ENCODE data around the gene DBN1. TPM values are rescaled to one million over a fixed set of nuclear protein-coding genes. Genes with fewer than 3 reads are reported as not detected.

Gene DBN1
- total RNA-seq, 2 donors from 2014 or later = 69.5 to 98.8 TPM

- H3K36me3 Mint-ChIP-seq (ENCODE audit: insufficient read depth in 2 of 2) = peaks cover 9 to 20% of the 10 kb centered on the region in 2 donors
- no peaks in the 10 kb centered on the region for H3K27me3 Mint-ChIP-seq (ENCODE audit: low read depth)
- DNase-seq = peak; percentile 62 to 67
- peak overlapping the region; percentile 93 to 95 for H3K4me3 Mint-ChIP-seq
- ATAC-seq (replicated peaks in 1 of 2) = peak; percentile 1 to 4
- H3K4me1 Mint-ChIP-seq (ENCODE audit: low read depth) = peaks cover 82% of the 10 kb centered on the region
- H3K27ac Mint-ChIP-seq = peak overlapping the region; percentile 91
- H3K9me3 Mint-ChIP-seq = no peaks in the 10 kb centered on the region
These were observed 41.1 kb downstream of the DBN1 start for GRCh38 chr5:177432143-177432838.

GRCh38 chr5:177431317-177432142 is 41.9 kb downstream of the DBN1 start:
- Mint-ChIP-seq H3K27me3 (ENCODE audit: low read depth) (no peaks in the 10 kb centered on the region), H3K4me3 (peak overlapping the region; percentile 93 to 95), H3K36me3 (ENCODE audit: insufficient read depth in 2 of 2) (peaks cover 6 to 15% of the 10 kb centered on the region in 2 donors), H3K27ac (peak overlapping the region; percentile 91), H3K9me3 (no peaks in the 10 kb centered on the region), H3K4me1 (ENCODE audit: low read depth) (peaks cover 77% of the 10 kb centered on the region)
- peak; percentile 40 to 56 for ATAC-seq (replicated peaks in 1 of 2)
- DNase-seq = peak; percentile 72 to 86

- no peak for DNase-seq
- peaks cover 6 to 16% of the 10 kb centered on the region in 2 donors for H3K36me3 Mint-ChIP-seq (ENCODE audit: insufficient read depth in 2 of 2)
- peaks cover 77% of the 10 kb centered on the region for H3K4me1 Mint-ChIP-seq (ENCODE audit: low read depth)
- no peaks in the 10 kb centered on the region for H3K27me3 Mint-ChIP-seq (ENCODE audit: low read depth)
- no peak for ATAC-seq (replicated peaks in 1 of 2)
- peak overlapping the region; percentile 91 for H3K27ac Mint-ChIP-seq
- H3K9me3 Mint-ChIP-seq = no peaks in the 10 kb centered on the region
- peak overlapping the region; percentile 93 to 95 for H3K4me3 Mint-ChIP-seq
These were observed 42.5 kb downstream of the DBN1 start for GRCh38 chr5:177430972-177431316.

- DNase-seq = no peak
- Mint-ChIP-seq H3K36me3 (ENCODE audit: insufficient read depth in 2 of 2) (peaks cover 6 to 16% of the 10 kb centered on the region in 2 donors), H3K27ac (peak overlapping the region; percentile 90)
These were observed 43.1 kb downstream of the DBN1 start for GRCh38 chr5:177430140-177430951.

GRCh38 chr5:177429248-177430040 is 44.0 kb downstream of the DBN1 start:
- Mint-ChIP-seq H3K4me3 (peak overlapping the region; percentile 93 to 95), H3K4me1 (ENCODE audit: low read depth) (peaks cover 74% of the 10 kb centered on the region), H3K9me3 (no peaks in the 10 kb centered on the region), H3K27me3 (ENCODE audit: low read depth) (no peaks in the 10 kb centered on the region), H3K27ac (peak overlapping the region; percentile 90), H3K36me3 (ENCODE audit: insufficient read depth in 2 of 2) (peaks cover 6 to 16% of the 10 kb centered on the region in 2 donors)
- ATAC-seq (replicated peaks in 1 of 2) (peak; percentile 47 to 52), DNase-seq (peak; percentile 91 to 97)

More at GRCh38 chr5:177430140-177430951, 43.1 kb downstream of the DBN1 start:
- Mint-ChIP-seq H3K4me1 (ENCODE audit: low read depth) (peaks cover 76% of the 10 kb centered on the region), H3K4me3 (peak overlapping the region; percentile 93 to 95), H3K27me3 (ENCODE audit: low read depth) (no peaks in the 10 kb centered on the region), H3K9me3 (no peaks in the 10 kb centered on the region)
- no peak for ATAC-seq (replicated peaks in 1 of 2)

GRCh38 chr5:177428574-177429217 is 44.7 kb downstream of the DBN1 start:
- no peak for ATAC-seq (replicated peaks in 1 of 2)
- Mint-ChIP-seq H3K4me1 (ENCODE audit: low read depth) (peaks cover 66% of the 10 kb centered on the region), H3K9me3 (no peaks in the 10 kb centered on the region), H3K27me3 (ENCODE audit: low read depth) (no peaks in the 10 kb centered on the region), H3K27ac (peak overlapping the region; percentile 90), H3K36me3 (ENCODE audit: insufficient read depth in 2 of 2) (peaks cover 6 to 16% of the 10 kb centered on the region in 2 donors), H3K4me3 (peak overlapping the region; percentile 93 to 95)
- no peak for DNase-seq

GRCh38 chr5:177427919-177428573 is 45.4 kb downstream of the DBN1 start:
- Mint-ChIP-seq H3K27me3 (ENCODE audit: low read depth) (no peaks in the 10 kb centered on the region), H3K4me3 (peak overlapping the region; percentile 93 to 95), H3K36me3 (ENCODE audit: insufficient read depth in 2 of 2) (peaks cover 4 to 12% of the 10 kb centered on the region in 2 donors), H3K4me1 (ENCODE audit: low read depth) (peaks cover 60% of the 10 kb centered on the region), H3K27ac (peak overlapping the region; percentile 81), H3K9me3 (no peaks in the 10 kb centered on the region)
- ATAC-seq (replicated peaks in 1 of 2) (no peak), DNase-seq (peak; percentile 54 to 55)

- Mint-ChIP-seq H3K27me3 (ENCODE audit: low read depth) (no peaks in the 10 kb centered on the region), H3K36me3 (ENCODE audit: insufficient read depth in 2 of 2) (peaks cover 4 to 9% of the 10 kb centered on the region in 2 donors), H3K4me1 (ENCODE audit: low read depth) (peaks cover 55% of the 10 kb centered on the region), H3K27ac (peak overlapping the region; percentile 81), H3K4me3 (peak overlapping the region; percentile 93 to 95), H3K9me3 (no peaks in the 10 kb centered on the region)
- DNase-seq (no peak), ATAC-seq (replicated peaks in 1 of 2) (no peak)
These were observed 46.1 kb downstream of the DBN1 start for GRCh38 chr5:177427211-177427822.

- peak within 1 kb of the TSS; percentile 86 for H3K27ac Mint-ChIP-seq
- H3K4me3 Mint-ChIP-seq = peak within 1 kb of the TSS; percentile 93 to 95
- H3K36me3 Mint-ChIP-seq (ENCODE audit: insufficient read depth in 2 of 2) = peaks cover 2 to 9% of the 10 kb centered on the region in 2 donors
- peak; percentile 6 to 61 for ATAC-seq (replicated peaks in 1 of 2)
- peaks cover 50% of the 10 kb centered on the region for H3K4me1 Mint-ChIP-seq (ENCODE audit: low read depth)
- no peaks in the 10 kb centered on the region for H3K27me3 Mint-ChIP-seq (ENCODE audit: low read depth)
- H3K9me3 Mint-ChIP-seq = no peaks in the 10 kb centered on the region
- peak; percentile 74 to 78 for DNase-seq
These were observed 46.7 kb downstream of the DBN1 start, which contains the start of gene GRK6 for GRCh38 chr5:177426566-177427210. Gene GRK6, plus strand, starts transcription at chr5:177426676. Its CDS starts 170 bp downstream, at chr5:177426846.

- Mint-ChIP-seq H3K27me3 (ENCODE audit: low read depth) (no peaks in the 10 kb centered on the region), H3K4me1 (ENCODE audit: low read depth) (peaks cover 43% of the 10 kb centered on the region), H3K4me3 (peak overlapping the region; percentile 81 to 88), H3K36me3 (ENCODE audit: insufficient read depth in 2 of 2) (peaks cover 2 to 7% of the 10 kb centered on the region in 2 donors), H3K27ac (peak overlapping the region; percentile 86), H3K9me3 (no peaks in the 10 kb centered on the region)
- ATAC-seq (replicated peaks in 1 of 2) = peak; percentile 79 to 80
- peak; percentile 100 for DNase-seq
These were observed 47.5 kb downstream of the DBN1 start for GRCh38 chr5:177425801-177426565.

All from activated T-cell treated with anti-CD3 and anti-CD28 coated beads, Interleukin-2, amount 50 U/mL, for 72 hours (primary cell).